Limb (tissue), 2 donors: ENCODE data around the gene POLR1A.

ENCODE experiments used
- DNase-seq, 2 donors: peaks; one replicate each; pipeline ENCODE4 v3.0.0-alpha.2; 2016; ENCODE audit errors: extremely low spot score in 2 of 2

Gene POLR1A

DNA sequence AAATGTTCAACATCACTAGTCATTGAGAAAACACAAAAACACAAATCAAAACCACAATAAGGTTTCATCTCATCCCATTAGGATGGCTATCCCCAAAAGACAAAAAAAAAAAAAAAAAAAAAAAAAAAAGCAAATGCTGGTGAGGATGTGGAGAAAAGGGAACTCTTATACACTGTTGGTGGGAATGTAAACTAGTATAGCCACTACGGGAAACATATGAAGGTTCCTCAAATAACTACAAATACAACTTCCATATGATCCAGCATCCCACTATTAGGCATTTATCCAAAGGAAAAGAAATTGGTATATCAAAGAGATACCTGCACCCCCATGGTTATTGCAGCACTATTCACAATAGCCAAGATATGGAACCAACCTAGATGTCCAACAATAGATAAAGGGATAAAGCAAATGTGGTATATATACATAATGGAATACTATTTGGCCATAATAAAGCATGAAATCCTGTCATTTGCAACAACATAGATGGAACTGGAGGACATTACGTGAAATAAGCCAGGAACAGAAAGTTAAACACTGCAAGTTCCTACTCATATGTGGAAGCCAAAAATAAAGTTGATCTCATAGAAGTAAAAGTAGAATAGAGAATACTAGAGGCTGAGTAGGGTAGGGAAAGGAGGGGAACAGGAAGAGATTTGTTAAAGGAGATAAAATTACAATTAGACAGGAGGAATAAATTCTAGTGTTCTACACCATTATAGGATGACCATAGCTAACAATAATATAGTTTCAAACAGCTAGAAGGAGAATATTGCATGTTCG, 8.4 kb downstream of the POLR1A start:
- no peak for DNase-seq

DNA sequence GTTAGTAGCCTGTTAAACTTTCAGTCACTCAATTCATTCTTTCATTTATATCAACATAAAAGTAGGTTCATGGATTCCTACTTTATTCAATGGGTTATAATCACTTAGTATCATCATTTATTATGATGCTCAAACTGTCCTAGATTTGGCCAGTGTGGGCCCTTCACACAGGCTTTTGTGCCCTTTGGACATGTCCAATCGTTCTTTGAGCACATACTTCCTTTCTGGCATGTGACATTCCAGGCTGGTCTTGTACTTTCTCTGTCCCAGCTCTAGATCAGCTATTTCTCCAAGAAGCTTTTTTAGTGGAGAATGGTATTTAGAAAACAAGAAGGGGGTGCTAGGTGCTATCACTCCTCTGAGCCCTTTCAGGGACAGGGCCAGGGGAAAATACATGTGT, 11.5 kb downstream of the POLR1A start:
- DNase-seq, result no peak

DNA sequence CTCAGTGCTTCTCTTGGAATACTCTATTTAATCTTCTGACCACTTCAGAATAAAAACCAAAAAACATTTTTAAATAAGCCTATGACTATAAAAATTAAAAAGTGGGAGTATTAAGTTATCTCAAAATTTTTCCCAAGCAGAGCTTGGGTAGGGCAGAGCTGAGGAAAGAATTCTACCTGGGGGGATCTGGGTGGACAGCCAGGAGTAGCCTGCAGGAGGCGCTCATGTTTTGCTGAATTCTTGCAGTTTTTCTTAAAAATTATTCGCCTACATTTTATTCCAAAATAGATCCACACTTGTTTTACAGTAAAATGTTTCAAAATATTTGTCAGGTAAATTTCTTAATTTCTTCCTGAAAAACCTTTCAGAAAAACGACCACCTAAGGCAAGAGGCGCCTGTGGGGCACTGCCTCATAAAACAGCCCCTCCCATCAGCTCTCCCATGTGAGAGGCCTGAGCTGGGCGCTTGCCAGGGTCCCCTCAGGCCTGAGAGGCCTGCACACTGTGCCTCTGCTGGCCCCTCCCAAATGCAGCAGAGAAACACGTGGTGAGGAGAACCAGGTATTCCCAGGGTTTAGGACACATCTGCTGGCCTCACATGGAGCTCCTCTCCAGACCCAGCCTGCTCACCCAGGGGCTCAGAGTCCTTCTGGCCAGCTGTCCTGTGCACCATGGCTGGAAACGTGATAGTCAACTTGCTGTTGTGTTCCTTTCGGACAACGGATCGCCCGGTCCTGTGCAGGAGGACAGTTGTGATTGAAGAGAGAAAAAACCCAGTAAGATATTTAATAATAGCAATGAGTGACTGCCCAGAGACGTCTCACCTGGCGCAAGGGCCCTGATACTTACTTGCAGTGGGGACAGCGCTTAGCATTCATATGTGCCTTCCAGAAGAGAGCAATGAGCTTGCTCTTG, 17.5 kb downstream of the POLR1A start:
- no peak for DNase-seq

DNA sequence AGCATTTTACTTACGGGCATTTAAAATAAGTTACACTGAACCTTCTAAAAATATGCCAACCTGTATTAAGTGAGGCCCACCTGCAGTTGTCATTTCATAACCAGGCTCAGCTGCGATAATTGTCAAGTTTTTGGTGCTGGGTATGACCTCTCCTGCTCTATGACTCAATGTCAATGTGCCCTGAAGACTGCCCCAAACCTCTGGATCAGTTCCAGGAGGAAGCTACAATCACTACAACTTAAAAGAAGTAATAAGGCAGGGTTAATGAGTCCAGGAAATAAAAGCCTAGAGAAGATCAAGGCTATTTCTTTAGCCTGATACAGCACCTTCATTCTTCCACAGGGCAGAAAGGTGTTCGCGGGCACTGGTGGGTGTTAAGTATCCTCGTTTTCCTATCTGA, 22.9 kb downstream of the POLR1A start:
- no peak for DNase-seq

DNA sequence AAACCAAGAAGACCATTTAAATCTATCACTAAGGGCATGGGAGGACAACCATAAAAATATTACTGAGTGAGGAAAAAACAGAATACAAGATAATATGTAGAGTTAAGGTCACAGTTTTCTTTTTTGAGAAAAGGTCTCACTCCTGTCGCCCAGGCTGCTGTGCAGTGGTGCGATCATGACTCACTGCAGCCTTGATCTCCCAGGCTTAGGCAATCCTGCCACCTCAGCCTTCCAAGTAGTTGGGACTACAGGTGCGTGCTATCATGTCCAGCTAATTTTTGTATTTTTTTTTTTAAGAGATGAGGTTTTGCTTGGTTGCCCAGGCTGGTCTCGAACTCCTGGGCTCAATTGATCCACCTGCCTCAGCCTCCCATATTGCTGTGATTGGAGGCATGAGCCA, 24.0 kb downstream of the POLR1A start:
- DNase-seq, result no peak

DNA sequence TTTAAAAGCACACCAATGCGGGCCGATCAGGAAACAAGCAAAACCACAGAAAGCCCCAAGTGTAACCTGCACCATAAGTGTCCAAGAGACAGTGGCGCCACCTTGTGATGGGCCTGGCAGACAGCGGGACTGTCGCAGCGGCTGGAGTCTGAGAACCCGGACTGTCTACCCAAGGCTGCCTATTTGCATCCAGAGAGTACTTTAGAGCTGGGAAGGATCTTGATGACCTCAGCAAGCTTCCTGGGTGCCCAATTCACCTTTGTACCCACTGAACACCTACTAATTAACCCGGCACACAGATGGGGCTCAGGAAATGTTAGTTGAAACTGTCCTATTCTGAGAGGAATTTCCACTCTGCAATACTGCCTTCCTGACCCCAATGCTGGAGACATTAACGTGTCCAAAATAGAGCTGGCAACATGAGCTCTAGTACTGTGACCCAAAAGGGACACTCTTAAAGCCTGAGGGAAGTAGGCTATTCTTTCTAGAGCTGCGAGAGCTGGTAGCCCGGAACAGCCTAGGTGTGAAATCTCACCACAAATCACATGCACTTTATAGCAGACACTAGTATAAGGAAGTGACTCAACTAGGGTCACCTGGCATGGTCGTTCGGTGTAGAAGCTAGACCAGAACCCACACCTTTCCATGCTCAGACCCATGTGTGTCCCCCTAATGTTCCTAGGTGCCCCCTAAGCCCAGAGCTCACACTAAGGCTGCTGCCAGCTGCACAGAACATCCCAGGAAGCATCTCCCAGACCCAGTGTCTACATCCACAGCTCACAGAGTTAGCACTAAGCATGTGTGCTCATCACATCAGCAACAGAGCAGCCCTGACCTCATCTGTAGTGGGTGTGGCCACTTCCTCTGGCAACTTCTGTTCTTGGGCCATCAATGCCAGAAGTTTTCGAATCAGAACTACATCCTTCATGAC, 25.4 kb downstream of the POLR1A start:
- peak; percentile 61 to 81 for DNase-seq

DNA sequence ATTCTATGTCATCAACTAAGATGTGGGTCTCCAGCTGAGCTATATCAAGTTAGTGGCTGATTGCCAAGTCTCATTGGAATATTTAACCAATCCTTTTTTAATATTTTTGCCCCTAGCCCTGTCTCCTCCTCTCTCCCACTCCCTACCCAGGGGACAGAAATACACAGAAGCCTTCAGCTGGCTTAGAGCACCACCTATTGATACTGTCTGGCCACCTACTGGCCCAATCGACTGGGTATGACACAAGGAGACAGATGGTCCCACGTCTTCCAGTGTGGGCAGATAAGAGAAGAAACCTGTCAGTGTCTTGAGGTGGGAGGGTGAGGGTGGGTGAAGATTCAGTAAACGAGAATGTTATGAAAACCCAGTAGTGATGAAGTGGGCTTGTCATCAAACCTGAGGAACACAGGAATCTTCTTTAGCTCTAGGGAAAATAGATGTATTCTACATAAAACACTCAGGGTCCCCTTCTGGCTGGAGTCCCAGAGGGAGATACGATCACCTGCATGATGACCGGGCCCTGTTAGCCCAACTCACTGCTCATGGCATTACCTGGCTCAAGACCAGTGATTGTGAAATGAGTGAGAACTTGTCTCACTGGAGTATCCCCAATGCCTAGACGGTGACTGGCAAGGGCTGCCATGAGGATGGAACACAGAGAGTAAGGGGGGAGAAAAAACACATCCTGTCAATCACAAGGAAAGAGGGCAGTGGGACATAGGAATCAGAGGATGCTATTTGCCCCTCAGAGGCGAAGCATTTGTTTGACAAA, 26.7 kb downstream of the POLR1A start:
- DNase-seq, result peak; percentile 36 to 64

DNA sequence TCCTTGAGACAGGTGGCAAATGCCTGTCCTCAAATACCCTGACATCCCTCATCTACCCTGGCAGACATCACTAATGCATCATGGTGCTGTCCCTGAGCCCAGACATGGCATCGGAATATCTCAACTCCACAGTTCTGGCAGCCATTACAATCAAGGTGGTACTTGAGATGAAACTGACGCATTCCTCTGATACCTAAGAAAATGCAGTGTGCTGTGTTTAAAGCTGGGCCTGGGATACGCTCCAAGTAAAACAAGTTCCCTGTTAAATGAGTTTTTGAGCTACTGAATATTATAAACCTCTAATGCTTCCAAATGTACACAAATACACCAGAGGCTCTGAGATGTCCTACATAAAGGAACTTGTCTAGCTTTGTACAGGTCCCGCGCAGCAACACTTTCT, 29.8 kb downstream of the POLR1A start:
- DNase-seq, result no peak

DNA sequence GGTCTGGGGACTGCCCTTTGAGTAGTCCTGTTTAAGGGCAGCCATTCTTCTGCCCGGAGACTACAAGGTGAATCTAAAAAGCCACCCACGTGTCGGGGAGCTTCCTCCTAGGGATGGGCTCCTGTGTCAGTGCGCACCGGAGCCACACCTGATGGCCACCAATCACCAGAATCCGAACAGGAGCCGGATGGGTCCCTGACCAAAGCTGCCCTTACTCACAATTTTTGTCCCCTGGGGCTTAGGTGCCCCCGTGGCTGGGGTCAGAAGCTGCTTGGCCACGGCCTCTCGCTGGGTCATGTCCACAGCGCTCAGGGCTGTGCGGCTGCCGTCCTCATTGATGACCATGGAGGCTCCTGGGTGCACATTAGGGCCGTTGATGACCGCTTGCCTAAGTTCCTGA, 30.9 kb downstream of the POLR1A start:
- no peak for DNase-seq

DNA sequence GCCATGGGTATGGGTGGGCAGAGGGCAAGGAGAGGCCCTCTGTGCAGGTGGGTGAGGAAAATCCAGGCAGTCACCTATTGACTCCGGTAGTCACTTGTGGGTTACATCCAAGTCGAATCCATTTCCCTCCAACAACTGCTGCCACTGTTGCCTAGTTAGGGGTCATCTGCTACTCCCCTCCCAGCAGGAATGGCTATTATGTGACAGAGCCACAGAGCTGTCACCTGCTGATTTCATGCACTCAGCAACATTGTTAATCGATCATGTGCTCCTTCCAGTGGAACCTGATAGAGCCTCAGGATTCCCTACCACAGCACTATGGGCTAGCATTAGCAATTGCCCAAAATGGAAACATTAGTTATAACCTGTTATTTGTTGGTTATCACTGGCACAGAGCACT, 31.4 kb downstream of the POLR1A start:
- DNase-seq, result no peak

DNA sequence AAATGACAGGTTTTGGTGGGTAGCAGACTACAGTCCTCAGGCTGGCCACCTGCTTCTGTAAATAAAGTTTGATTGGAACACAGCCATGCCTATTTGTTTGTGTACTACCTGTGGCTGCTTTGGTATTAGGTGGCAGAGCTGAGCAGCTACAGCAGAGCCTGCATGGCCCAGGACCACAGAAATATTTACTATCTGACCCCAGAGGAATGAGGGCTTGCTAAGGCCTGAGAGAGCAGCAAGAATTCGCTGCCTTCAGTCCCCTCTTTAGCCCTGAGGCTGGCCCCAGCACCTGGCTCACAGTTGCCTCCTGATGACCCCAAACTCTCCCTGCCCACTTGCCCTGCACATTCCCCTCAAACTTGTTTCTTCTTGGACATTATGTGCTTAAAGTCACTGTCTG, 32.5 kb downstream of the POLR1A start:
- no peak for DNase-seq

DNA sequence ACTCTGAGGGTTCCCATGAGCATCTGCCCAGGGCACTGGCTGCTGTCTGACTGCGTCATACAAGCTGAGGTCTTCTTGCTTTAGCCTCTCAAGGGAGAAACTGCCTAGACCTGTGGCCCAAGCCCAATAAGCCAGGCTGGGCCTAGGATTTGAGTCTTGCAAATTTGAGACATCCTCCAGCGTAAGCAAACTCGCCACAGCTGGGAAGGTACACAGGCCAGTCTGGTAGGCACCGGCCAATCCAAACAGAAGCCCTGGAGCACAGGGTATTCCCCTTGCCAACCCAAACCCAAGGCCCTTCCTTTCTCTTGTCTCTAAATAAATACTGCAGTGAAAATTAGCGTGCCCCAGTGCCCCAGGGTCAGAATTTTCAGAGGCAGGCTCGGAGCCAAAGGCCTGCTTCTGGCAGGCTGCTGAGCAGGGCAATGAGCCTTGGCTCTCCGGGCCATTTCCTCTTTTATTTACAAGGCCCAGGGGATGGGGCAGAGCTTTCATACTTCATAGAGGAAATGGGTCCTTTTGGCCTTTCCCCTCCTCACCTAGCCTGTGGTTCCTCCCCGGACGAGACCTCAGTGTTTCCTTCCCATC, 33.3 kb downstream of the POLR1A start:
- DNase-seq, result peak; percentile 16 to 61

DNA sequence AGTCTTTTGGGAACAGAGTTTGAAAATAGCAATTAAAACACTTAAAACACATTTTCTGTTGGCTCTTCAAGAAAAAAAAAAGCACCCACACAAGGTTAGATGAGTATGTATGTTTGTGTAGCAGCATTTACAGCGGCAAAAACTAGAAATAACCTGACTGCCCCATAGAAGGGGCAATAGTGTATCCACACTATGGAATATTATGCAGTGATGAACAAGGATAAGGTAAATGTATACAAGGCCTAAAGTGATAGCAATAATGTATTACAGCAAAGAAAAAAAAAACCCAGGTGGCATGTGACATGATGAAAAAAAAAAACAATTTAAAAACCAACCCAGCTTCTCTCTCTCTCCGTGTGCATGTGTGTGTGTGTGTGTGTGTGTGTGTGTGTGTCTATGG, 34.8 kb downstream of the POLR1A start:
- DNase-seq, result no peak

DNA sequence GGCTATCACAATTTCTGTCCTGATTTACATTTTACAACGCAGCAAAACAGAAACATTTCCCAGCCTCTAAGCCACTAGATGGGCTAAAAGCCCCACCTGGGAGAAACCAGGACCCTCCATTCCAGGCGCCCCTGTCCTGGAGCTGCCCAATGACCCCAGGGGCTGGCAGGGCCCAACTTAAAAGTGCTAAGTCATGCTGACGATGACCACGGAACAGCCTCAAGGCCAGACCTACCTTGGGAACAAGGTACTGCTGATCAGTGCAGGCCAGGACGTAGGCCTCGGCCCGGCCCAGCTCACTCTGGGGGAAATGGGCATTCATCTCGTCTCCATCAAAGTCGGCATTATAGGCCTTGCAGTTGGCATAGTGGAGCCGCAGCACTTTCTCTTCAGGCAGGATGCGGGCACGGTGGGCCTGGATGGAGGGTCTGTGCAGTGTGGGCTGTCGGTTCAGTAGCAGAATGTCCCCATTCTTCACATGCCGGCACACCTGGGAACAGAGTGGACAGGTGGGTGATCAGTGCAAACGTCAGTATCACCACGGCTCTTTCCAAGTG, 35.8 kb downstream of the POLR1A start:
- no peak for DNase-seq

DNA sequence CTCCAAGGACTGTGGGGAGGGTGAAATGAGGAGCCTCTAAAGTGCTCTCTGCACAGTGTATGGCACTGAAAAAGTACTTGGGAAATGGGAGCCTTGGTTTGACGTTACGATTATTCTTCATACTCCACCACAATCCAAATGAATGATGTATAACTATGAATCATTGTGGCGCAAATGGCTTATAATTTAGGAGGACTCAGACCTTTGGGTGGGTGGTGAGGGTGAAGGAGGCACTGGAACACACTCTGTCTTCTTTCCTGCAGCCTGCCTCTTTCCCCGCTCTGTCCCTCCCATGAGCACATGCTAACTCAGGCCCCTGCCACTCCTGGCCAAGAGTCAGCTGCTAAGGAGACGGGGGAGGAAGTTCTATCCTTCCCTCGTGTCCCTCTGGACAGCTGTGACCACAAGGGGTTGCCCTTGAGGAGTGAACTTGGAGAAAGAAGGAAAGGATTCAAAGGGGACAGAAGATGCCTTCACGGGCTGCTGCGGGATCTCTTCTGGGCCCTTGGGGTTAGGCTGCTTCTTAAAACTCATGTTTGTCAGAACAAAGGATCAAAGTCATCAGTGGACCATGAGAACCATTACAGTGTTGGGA, 36.5 kb downstream of the POLR1A start:
- DNase-seq, result no peak

DNA sequence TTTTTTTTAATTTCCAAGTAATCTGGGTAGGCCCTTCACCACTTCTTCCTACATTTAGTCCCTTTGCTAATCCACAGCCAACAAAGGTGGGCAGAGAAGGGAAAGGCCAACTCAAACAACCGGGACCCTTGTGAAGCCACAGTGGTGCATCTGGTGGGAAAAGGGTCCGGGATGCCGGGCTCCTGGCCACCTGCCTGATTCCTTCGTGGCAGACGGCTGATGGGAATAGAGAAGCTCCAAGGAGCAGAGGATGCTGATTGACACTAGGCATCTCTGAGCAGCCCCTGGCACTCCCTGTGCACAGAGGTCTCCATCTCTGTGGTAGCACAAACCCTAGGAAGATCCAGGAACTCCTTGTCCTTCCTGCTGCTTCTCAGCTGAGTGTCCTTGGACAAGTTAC, 37.0 kb downstream of the POLR1A start:
- DNase-seq, result no peak

DNA sequence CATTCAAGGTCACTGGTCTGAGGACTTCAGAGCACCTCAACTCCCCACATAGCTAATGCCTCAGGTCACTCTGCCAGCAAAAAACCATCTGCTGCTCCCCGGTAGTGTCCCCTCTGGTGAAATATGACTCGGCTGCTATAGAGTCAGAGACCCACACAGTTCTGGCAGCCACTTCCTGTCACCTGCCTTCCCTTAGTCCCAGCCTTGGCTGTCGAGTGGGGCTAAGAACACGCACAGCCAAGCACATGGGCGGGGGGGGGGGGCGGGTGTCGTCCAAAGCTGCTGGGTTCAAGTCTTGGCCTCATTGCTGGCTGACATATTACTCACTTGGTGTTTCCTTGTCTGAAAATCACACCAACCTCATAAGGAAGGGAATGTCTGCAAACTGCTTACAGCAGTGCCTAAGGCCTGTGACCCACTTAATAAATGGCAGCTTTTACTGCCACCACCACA, 37.5 kb downstream of the POLR1A start:
- peak in 1 of 2 donors; percentile 17 for DNase-seq

DNA sequence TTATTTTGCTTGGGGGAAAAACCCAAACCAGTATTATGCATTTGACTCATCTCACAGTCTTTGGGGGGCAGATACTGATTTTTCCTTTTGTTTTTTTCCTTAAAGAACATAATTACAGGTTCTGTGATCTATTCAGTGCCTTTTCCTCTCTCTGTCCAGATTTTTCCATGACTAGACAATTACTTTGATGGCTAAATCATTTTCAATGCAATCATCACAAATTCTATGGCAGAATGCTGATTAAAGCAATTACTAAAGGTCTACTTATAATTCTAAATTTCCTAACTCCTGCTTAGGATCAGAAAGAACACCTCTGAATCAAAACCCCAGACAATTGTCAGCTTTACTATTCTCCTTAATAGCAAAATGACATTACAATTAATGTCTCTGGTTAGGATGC, 38.8 kb downstream of the POLR1A start:
- DNase-seq, result no peak

DNA sequence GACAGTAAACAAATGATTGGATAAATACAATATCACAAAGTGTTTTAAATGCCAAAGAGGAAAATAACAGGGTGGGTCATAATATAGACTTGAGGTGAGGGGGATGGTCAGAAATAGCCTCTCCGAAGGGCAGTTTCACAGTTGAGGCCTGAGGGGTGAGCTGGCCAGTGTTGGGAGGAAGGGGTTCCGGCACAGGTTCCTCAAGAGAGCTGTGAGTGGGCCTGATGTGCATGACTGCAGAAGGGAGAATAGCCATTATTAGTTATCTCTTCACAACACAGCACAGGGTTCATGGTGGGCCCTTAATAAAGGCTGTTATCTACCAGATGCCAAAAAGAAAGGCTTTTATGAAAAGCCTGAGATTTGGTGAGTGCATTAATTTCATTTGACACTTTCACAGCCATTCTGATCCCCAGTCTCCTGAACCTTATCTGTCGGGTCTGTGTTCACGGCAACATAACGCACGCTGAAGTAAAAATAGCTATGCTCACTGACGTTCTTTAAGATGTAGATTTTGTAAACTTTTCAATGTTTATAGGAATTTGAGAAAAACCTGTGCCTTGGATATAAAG, 39.6 kb downstream of the POLR1A start:
- DNase-seq, result no peak
